Right hindlimb (tissue), 1 donor: Measurements from ENCODE around the gene OTP.
A peak's percentile ranks its signal among the peaks of the same experiment; 100 is the strongest.

ENCODE experiments used
- DNase-seq: peaks from one replicate; pipeline ENCODE4 v3.0.0-alpha.2; 2018

Gene OTP

DNA sequence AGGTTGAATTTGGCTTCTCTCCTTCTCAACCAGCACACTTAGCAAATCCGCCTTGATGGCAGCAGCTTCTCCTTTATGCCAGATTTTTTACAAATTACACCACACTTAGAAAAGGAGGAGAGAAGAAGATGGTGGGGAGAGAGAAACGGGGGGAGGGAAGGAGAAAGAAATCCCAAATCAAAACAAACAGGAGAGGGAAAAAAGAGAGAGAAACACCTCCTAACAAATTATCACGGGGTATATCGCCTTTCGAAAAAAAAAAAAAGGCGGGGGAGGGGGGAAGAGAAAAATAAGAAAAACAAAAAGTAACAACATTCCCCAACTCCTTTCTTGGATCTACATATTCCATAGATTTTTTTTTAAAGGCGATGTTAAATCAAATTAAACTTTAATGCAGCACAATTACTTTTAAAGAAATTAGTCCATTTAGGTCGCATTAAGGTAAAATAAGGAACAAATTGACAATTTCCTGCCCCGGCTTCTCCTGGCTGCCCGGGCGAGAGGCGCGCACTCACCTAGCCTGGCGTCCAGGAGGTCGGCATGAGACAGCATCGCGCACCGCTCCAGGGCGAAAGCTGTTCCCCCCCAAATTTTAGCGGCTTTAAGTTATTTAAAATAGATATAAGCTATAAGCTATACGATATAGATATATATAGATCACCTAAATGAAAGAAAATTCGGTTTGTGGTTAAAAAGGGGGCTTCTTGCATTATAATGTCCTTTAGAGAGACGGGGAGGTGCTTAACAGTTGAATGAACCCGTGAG is at the start of gene OTP:
OTP (minus strand) TSS at position 716 of the 765 bp plus-strand sequence; CDS start at position 552, 164 bp downstream.
- DNase-seq = no peak

DNA sequence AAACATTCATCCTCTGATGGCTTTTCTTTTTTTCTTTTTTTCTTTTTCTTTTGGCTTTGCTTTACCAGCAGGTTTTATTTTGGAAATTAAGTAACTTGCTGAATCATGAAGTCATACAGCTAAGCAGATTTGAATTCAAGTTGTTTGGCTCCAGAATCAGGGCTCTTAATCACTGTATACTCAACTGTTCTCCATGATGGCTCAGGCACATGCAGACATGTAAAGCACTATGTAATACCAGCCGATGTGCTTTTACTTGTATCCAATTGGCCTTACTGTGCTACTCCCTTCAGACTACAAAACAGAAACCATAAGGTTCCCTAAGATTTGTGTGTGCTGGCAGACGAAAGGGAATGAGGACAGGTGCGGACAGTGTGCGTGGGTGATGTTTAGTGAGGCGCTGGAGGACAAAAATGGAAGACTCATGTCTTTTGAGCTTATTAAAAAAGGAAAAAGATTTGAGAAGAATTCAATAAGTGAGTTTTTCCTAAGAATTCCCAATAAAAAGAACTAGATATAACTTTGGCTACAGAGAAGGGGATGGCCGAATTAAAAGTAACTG is 44.7 kb upstream of the OTP start:
- DNase-seq = no peak

GRCh38 chr5:77670526-77670925 is 32.0 kb upstream of the OTP start:
- DNase-seq = no peak

- DNase-seq = no peak
Observed at GRCh38 chr5:77669677-77670076, 31.2 kb upstream of the OTP start.

- no peak for DNase-seq
Observed at GRCh38 chr5:77663090-77663863, 24.8 kb upstream of the OTP start.

DNA sequence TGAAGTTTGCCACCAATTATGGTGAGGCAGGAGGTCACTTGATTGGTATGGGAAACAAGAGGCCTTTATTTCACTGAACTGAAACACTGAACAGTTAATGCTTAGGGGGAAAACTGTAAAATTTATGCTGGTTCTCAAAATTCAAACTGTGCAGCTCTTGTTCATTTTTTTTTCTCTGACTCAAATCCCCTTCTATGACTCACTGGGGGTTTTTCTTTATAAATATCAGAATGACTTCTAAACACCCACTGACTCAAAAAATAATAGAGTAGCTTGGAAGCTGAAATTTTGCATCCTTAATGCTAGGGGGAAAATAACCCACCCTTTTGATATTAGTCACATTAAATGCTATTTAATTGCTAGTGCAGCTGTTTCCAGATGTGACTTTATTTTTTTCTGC is 24.1 kb upstream of the OTP start:
- DNase-seq = no peak

- no peak for DNase-seq
Observed at GRCh38 chr5:77658662-77659061, 20.1 kb upstream of the OTP start.

DNA sequence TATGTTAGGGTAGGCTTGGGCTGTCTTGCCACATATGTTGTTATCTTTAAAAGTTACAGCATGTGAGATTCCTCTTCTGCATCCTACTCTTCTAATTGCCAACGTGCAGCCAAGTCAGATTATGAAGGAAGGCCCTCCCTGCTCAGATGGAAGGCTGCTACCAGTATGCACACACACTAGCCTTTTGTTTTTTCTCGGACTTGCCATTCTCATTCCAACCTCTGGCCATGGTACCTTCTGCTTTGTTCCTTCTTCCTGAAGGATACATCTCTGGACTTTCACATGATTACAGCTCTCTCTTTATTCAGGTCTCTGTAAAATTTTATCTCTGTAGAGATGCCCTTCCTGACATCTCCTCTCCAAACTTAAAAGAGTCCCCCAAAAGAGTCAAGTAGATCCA is 12.8 kb upstream of the OTP start:
- DNase-seq = no peak

- DNase-seq = no peak
Observed at GRCh38 chr5:77650686-77651085, 12.2 kb upstream of the OTP start.

- DNase-seq = no peak
Observed at GRCh38 chr5:77649776-77650175, 11.3 kb upstream of the OTP start.

DNA sequence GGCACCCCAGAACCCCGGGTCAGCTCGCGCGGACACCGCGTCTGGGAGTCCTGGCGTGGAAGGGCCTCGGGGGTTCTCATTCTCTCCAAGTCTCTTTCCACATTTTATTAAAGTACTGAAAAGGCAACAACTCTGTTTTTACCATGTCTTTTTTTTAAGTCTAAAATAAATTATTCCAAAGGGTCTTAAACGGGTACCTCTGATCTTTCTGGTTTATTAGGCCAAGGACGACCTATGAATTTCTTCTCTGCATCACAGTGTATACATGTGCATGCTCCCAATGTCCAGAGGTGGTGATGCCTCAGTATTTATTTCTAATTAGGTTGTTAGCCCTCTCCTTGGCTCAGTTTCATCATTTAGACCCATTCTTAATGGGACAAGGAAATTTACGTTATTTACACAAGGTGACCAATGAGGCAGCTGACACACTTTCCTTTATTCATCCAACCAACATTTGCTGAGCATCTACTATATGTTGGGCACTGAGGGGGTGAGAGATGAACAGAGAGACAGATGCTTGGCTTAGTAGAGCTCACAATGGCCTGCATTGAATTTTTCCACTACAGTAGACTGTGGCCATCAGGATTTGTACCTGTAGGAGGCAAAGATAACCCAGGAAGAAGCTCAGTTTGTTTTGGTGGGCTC is 7.6 kb upstream of the OTP start:
- DNase-seq = no peak

DNA sequence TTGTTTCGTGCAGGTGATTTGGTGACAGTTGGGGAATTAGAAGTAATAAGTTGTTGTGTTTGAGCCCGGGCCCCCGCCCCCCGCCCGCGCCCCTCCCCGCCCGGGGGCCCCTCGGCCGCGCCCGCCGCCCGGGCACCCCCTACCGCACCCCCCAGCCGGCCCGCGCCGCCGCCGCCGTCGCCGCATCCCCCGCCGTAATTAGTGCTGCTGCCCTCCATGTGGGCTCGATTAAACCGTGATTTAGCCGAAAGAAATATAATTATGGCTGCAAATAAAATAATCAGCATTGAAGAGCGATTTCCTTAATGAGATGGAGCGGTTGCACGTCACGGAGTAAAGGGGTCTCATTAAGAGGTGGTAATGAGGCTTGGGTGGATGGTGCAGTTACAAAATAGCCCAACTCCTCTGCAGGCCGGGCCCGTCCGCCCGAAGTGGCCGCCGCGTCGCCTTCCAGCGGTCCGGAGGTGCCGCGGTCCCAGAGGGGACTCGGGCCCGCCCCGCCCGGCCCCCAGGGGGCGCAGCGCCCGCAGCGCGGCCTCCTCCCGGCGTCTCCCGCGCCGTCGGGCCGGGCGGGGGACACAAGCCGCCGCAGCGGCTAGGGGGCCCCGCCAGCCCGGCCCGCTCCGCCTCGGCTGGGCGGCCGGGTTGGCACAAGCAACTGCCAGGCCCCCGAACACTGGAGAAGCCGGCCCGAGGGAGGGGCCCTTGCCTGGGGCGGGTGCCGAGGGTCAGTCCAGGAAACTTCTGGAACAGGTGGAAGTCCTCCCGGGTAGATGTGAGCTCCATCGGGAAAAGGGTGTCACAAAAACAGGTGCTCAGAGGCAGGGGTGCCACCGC is 6.9 kb upstream of the OTP start:
- DNase-seq = peak; percentile 29

- peak; percentile 24 for DNase-seq
Observed at GRCh38 chr5:77644371-77645157, 6.1 kb upstream of the OTP start.

DNA sequence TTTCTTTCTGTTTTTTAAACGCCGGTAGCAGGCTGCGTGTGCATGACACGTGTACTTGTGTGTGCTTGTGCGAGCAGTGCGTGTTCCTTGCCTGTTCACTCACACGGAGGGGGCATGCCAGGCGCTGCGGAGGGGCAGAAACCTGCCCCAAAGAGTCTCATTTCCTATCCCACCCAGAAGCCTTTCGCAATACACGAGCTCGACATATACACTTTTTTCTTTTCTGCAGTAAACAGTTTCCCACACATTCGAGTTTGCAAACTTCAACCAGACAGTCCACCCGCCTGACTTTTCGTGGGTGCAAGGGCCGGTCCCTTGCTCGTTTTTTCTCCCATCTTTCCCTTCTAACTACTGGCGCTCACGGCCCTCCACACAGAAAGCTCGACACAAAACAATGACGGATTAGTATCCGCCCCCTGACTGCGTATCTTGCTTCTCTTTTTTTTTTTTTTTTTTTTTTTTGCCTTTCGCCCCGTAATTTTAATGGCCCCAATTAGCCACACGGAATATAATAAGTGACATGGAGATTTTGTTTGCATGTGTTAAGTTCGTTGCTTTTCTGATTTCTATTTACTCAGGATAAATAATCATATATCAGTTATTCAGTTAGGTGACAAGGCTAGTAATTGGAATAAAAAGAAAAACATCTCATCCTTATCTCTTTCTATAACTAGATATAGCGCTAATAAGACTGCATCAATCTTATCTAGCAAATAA is 5.3 kb upstream of the OTP start:
- DNase-seq = peak; percentile 28

- DNase-seq = no peak
Observed at GRCh38 chr5:77642738-77643653, 4.5 kb upstream of the OTP start.

- no peak for DNase-seq
Observed at GRCh38 chr5:77641963-77642737, 3.6 kb upstream of the OTP start.

DNA sequence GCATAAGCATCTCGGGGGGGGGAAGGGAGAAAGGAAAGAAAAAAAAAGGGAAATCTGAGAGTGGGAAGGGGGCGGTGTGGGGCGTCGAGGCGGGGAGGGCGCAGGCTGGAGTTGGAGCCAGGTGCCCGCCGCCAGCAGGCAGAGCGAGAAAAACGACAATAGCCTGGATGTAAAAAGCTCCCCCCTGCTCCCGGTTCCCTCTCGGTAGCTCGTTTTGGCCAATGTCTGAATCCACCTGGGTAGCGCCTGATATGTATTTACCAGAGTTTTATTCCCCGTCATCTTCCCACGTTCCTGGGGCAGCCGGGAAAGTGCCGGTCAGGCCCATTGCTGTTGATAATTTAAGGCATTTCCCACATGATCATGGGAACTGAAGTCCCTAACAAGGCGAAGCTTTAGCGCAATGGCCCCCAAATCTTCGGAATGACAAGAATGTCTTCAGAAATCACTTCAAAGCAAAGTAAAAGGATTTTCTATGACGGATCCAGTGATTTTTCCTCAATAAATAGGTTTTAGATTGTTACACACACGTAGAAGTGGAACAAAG is 3.0 kb upstream of the OTP start:
- DNase-seq = no peak

DNA sequence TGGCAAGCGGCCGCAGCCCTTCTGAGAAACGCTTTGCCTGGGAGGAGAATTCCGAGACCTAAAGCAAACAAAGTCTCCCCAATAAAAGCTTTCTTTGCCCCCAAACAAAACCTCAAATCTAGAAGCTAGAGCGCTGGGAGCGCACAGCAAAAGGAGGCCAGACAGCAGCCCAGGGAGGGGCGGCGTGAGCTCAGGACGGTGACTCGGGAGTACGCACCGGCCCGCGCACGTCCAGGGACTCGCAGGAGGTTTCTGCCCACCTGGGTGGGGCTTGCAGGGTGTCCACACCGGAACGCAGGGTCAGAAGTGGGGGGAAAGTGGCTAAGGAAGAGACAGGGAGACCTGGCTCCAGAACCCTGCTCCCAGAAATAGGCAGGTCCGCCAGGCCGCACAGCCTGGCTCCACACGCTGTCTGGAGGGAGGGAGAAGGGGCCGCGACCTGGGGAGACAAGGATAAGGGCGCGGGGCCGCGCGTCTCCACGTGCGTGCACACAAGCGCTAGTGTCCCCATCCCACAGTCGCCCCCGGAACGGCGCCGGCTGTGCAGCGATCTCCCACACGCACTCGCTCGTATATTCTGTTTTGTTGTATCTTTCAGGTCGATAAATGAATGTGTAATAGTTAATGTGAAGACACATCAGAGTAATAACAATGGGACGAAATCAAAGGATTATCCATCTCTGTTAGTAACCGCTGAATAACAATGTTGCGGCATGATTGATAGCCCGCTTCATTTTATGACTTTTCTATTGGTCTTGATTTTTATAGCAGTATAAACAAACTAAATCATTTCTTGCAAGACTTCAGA is 2.3 kb upstream of the OTP start:
- DNase-seq = no peak
